ENCODE results near the gene NPPA. TPM values are rescaled to one million over a fixed set of nuclear protein-coding genes. Genes with fewer than 3 reads are reported as not detected.

Gene NPPA
- total RNA-seq, 1 experiment from 2014 or later = not detected

DNA sequence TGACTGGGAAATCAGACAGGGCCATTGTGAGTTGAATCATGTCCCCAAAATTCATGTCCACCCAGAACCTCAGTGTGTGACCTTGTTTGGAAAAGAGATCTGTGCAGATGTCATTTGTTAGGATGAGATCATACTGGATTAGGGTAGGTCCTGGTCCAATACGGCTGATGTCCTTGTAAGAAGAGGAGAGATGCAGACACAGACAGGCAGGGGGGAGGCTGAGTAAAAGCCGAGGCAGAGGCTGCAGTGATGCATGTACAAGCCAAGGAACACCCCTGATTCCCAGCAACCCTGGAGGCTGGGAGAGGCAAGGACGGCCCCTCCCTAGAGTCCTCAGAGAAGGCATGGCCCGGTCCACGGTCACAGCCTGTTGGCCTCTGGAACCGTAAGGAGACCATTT lies 27.0 kb upstream of the NPPA start:
- Histone ChIP-seq H2BK120ac (ENCODE audit: low read depth, low read length, poor library complexity, severe bottlenecking) (no peak overlapping the region), H4K5ac (ENCODE audit: insufficient read length, low read depth, low read length) (no peak overlapping the region), H3K79me2 (ENCODE audit: insufficient read depth, low read length) (no peaks in the 10 kb centered on the region), H3K4me2 (ENCODE audit: insufficient read depth, insufficient read length, low read length) (no peak overlapping the region), H3K79me1 (ENCODE audit: insufficient read depth, low read depth, low read length, poor library complexity, severe bottlenecking) (no peaks in the 10 kb centered on the region), H3K23ac (ENCODE audit: insufficient read length, low read depth, low read length) (no peak overlapping the region), H3K27ac (ENCODE audit: insufficient read length, low read depth, low read length) (no peak overlapping the region), H2BK15ac (ENCODE audit: low read depth, low read length) (no peak overlapping the region), H3K4me1 (ENCODE audit: insufficient read depth, low read length) (no peaks in the 10 kb centered on the region), H2BK12ac (ENCODE audit: insufficient read length, low read depth, low read length) (no peak overlapping the region), H3T11ph (ENCODE audit: low read length) (no peak overlapping the region), H4K91ac (ENCODE audit: insufficient read length, low read depth, low read length) (no peak overlapping the region), H2AK5ac (ENCODE audit: insufficient read length, low read length) (no peak overlapping the region), H3K9ac (ENCODE audit: extremely low read depth, insufficient read length, low read length) (no peak overlapping the region), H3K14ac (ENCODE audit: insufficient read depth, low read length) (no peak overlapping the region), H3K9me3 (ENCODE audit: control insufficient read depth, low read depth, low read length) (no peaks in the 10 kb centered on the region), H3K27me3 (ENCODE audit: insufficient read depth, low read length) (no peaks in the 10 kb centered on the region), H2AFZ (ENCODE audit: low read length) (no peak overlapping the region), H4K8ac (replicated peaks; ENCODE audit: insufficient read length, low read depth, low read length) (no peak overlapping the region), H2BK5ac (ENCODE audit: insufficient read length, low read length) (no peak overlapping the region), H3K4ac (ENCODE audit: low read depth, low read length) (no peak overlapping the region), H3K18ac (ENCODE audit: insufficient read length, low read depth, low read length) (no peak overlapping the region), H4K20me1 (ENCODE audit: control insufficient read depth, insufficient read depth, insufficient read length) (no peaks in the 10 kb centered on the region), H3K56ac (ENCODE audit: insufficient read length, low read depth, low read length) (no peak overlapping the region), H2BK20ac (ENCODE audit: low read depth, low read length, poor library complexity, severe bottlenecking) (no peak overlapping the region), H3K23me2 (ENCODE audit: insufficient read length, low read depth, low read length, poor library complexity, severe bottlenecking) (no peaks in the 10 kb centered on the region)
- H3K4me3 Mint-ChIP-seq = no peak overlapping the region
- no peaks in the 10 kb centered on the region for H3K9me3 Mint-ChIP-seq
- H3K27me3 Mint-ChIP-seq (ENCODE audit: low read depth) = no peaks in the 10 kb centered on the region; the same call in none of the 2 replicates
- no peaks in the 10 kb centered on the region; a peak in 1 of 7 replicates for H3K36me3 Mint-ChIP-seq (ENCODE audit: insufficient read depth in 1 of 3, low read depth in 3 of 3)
- H3K4me1 Mint-ChIP-seq = no peaks in the 10 kb centered on the region
- TF ChIP-seq, protein P1, sequence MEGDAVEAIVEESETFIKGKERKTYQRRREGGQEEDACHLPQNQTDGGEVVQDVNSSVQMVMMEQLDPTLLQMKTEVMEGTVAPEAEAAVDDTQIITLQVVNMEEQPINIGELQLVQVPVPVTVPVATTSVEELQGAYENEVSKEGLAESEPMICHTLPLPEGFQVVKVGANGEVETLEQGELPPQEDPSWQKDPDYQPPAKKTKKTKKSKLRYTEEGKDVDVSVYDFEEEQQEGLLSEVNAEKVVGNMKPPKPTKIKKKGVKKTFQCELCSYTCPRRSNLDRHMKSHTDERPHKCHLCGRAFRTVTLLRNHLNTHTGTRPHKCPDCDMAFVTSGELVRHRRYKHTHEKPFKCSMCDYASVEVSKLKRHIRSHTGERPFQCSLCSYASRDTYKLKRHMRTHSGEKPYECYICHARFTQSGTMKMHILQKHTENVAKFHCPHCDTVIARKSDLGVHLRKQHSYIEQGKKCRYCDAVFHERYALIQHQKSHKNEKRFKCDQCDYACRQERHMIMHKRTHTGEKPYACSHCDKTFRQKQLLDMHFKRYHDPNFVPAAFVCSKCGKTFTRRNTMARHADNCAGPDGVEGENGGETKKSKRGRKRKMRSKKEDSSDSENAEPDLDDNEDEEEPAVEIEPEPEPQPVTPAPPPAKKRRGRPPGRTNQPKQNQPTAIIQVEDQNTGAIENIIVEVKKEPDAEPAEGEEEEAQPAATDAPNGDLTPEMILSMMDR (conservative IDR thresholded peaks at IDR 0.05) = no peak
- DNase-seq = no peak
- no peak overlapping the region for H3K27ac Mint-ChIP-seq
- no CpG with 5 or more reads among the region's 6 CpGs for WGBS (ENCODE audit: extremely low coverage, insufficient read length, low lambda C conversion rate)

Data from H9 (cell line).